Smooth muscle cell of the brain vasculature (primary cell): Measurements from ENCODE around the gene CYP3A7.
"Not testable (repeated sequence)": the region's sequence is repeated elsewhere in the genome, so short reads cannot be mapped to it uniquely, and the experiment has no call there.

ENCODE experiments used
- DNase-seq: peaks from one replicate; pipeline ENCODE4 v3.0.0-alpha.2; 2012; ENCODE audit warnings: low read depth, low spot score

The CYP3A7 gene

GRCh38 chr7:99709260-99709659, 25.7 kb downstream of the CYP3A7 start:
- DNase-seq: no peak

DNA sequence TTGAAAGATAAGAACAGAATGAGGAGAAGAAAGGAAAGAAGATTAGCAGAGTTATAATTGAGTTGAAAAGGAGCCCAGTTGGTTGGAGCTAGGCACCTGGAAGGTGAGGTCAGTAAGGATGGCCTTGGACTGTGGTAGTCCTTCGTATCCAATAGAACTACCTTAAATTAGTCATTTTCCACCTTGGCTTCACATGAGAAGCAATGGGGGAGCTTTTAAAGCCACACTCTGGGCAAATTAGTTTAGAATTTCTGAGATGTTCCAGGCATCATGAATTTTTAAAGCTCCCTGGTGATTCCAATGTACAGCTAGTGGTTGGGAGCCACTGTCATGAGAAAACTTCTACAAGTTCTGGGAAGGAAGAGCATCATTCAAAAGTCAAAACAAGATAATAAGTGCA, 27.9 kb downstream of the CYP3A7 start:
- no peak for DNase-seq

DNA sequence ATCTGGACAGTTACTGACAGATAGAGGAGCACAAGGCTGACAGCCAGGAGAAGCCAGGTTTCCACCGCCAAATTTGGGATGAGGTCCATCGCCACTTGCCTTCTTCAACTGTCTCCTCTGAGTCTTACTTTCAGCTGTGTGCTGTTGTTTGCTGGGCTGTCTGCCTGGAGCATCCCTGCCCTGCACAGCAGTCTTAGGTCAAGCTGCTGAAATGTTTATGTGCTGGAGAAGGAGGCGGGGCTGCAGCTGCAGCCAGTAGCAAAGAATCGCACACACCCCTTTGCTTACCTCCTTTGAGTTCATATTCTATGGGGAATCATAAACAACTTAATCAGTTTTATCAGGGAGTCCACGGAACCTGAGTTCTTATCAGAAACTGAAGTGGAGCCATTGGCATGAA, 35.0 kb downstream of the CYP3A7 start:
- DNase-seq: no peak

- DNase-seq: not testable (repeated sequence)
Measured at GRCh38 chr7:99698867-99699730, 35.9 kb downstream of the CYP3A7 start.

- no peak for DNase-seq
Measured at GRCh38 chr7:99694912-99695304, 40.1 kb downstream of the CYP3A7 start.

DNA sequence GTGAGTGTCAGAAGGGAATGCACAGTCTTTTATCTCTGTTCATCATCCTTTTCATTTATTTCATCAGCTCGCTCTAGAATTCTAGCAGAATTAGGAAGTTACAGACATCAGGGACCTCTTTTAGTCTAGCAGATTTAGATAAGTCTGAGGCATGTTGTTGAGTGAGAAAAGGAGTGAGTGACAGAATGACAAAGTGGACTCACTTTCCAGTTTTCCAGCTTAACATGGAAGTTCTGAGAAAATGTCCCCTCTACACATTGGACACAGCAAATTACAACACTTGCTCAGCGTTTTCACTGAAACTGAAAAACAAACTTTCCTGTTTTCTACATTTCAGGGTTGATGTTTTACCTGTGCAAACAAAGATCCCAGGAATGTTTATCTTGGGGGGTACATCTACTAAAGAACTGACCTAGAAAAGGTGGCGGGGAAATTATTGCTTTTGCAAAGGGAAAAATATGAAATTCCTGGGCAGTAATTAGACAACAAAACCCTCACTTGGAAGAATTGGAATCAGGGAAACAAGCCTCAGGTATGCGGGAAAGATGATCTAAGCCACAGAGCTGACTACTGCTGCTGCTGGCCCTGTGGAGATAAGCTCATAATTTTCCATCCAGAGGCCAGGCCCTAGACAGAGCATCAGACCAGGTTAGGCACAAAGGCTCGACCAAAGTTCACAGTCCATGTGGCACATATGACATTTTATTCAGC, 40.6 kb downstream of the CYP3A7 start:
- DNase-seq: no peak

DNA sequence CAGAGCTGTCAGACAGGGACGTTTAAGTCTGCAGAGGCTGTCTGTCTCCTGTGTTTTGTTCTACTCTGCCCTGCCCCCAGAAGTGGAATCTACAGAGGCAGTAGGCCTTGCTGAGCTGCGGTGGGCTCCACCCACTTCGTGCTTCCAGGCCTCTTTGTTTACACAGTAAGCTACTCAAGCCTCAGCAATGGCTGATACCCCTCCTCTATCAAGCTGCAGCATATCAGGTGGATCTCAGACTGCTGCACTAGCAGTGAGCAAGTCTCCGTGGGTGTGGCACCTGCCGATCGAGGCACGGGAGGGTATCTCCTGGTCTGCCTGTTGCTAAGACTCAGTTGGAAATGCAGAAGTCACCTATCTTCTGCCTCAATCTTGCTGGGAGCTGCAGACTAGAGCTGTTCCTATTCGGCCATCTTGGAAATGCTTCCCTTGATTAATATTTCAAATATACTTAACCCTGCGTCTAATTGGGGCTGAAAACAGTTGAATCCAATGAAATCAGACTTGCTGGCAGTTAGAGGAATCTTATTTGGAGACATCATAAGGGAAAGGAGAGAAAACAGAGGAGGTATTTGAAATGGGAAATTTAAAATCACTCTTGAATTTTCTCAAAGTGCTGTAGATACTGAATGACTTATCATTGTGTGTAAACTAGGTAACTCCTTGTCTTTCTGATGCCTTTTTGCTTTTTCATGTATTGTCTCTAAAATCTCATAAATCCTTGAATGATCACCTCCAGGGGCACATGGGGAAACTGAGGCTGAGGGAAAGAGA, 41.4 kb downstream of the CYP3A7 start:
- no peak for DNase-seq

DNA sequence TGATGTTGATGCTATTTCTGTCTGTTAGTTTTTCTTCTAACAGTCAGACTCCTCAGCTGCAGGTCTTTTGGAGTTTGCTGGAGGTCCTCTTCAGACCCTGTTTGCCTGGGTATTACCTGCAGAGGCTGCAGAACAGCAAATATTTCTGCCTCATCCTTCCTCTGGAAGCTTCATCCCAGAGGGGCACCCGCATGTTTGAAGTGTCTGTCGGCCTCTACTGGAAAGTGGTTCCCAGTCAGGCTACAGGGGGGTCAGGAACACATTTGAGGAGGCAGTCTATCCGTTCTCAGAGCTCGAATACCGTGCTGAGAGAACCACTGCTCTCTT, 41.9 kb downstream of the CYP3A7 start:
- no peak for DNase-seq

DNA sequence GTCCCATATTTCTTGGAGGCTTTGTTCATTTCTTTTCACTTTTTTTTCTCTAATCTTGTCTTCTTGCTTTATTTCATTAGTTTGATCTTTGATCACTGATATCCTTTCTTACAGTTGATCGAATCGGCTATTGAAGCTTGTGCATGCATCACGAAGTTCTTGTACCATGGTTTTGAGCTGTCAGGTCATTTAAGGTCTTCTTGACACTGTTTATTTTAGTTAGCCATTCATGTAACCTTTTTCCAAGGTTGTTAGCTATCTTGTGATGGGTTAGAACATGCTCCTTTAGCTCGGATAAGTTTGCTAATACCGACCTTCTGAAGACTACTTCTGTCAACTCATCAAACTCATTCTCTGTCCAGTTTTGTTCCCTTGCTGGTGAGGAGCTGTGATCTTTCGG, 42.4 kb downstream of the CYP3A7 start:
- DNase-seq: not testable (repeated sequence)

- not testable (repeated sequence) for DNase-seq
Measured at GRCh38 chr7:99691658-99692057, 43.3 kb downstream of the CYP3A7 start.

GRCh38 chr7:99690918-99691317, 44.1 kb downstream of the CYP3A7 start:
- not testable (repeated sequence) for DNase-seq

GRCh38 chr7:99685871-99686608, 49.0 kb downstream of the CYP3A7 start:
- DNase-seq: not testable (repeated sequence)

GRCh38 chr7:99685129-99685758, 49.8 kb downstream of the CYP3A7 start:
- no peak for DNase-seq

DNA sequence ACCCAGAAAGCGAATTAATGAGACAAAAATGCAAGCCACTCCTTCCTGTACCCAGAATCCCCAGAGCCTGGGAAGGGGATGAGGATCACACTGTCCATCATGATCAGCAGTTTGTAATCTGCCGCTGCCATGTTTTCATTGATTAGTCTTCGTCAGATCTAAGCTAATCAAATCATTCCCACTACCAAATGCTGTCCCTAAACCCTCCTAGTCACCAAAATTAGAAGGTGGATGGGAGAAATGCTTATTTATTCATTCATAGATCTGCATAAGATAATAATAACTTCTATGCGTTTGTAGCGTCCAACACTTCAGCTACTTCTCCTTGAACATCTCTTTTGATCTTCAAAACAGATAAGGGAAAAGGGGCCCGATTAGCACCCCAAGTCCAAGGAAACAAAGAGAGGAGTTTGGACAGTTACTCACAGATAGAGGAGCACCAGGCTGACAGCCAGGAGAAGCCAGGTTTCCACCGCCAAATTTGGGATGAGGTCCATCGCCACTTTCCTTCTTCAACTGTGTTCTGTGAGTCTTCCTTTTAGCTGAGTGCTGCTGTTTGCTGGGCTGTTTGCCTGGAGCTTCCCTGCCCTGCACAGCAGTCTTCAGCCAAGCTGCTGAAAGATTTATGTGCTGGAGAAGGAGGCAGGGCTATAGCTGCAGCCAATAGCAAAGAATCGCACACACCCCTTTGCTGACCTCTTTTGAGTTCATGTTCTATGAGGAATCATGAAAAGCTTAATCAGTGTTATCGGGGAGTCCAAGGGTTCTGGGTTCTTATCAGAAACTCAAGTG, 55.4 kb downstream of the CYP3A7 start, which contains the start of gene CYP3A5:
Gene CYP3A5 (minus strand): TSS at position 597 of the 792 bp plus-strand sequence. CDS start 100 bp downstream, at position 497.
- DNase-seq: no peak

DNA sequence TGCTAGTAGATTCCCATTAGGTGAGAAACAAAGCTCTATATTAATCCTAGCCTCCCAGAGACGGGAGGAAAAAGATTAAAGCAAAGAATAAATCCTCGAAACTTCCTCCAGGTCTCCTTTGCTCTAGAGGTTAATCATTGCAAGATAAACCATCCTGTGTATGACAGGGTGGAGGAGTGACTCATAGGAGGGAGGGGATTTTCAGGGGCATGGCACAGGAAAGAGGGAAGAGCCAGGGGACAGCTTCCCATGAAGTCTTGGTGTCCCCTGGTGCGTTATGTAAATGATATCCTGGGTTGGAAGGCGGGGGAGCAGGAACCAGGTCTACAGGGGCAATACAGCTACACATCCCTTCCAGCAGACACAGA, 56.0 kb downstream of the CYP3A7 start:
- no peak for DNase-seq

DNA sequence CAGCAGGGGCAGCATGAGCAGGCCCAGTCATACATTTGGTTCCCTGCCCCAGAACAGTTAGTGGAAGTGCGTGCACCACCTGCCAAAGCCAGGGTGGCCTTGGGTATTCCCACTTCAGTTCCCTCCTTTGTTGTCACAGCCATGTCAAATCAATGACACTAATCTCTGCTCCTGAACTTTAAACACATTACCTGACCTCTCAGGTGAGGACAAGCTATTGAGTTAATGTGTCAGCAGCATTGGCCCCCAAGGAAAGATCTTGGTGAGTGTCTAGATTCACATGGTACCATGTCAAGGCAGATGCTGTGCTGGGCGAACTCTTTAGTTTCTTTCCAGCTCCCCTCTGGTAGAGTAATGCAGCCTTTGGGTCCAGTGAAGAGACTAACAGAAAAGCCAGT, 57.3 kb downstream of the CYP3A7 start:
- DNase-seq: no peak

DNA sequence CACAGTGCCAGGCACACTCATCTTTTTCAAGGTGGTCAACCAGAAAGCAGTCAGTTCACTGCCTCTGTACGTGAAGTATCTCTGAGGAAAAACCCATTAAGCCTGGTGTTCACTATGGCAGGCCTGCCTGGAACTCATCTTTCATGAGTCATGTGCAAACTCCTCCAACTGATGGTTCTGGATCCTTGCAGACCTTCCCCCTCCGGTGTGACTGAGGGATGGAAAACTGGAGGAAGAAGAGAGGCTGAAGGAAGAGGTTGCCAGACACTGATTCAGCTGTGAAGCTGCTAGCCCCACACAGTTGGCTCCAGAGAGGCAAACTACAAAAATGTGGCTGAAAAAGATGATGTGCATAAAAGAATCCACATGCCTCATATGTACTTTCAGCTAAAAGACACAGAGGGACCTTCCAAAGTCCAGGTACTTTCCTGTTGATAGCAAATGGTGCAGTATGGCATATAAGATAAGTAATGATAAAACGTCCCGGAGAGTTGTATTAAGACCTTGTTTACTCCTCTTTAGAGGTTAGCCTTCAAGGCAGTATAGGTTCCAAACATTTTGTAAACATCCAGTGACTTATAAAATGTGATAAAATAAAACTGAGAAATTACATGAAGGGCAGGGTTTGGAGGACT, 57.9 kb downstream of the CYP3A7 start:
- no peak for DNase-seq

- no peak for DNase-seq
Measured at GRCh38 chr7:99674995-99675742, 59.8 kb downstream of the CYP3A7 start.

- DNase-seq: no peak
Measured at GRCh38 chr7:99672573-99672972, 62.4 kb downstream of the CYP3A7 start.
